GM18505 (cell line): ENCODE data around the gene CSPG5.

Source experiments
- ATAC-seq: cut with Tn5 transposase; IDR thresholded peaks from one replicate; pipeline ENCODE4 v1.9.1; 2021; ENCODE audit not compliant: unreplicated experiment
- POLR2A ChIP-seq: IDR thresholded peaks from 4 replicates; pipeline ENCODE4 v1.6.1; 2011; ENCODE audit warnings: borderline replicate concordance; ENCODE audit not compliant: insufficient read depth, insufficient read length; ENCODE audit errors: extremely low read depth

The CSPG5 gene

DNA sequence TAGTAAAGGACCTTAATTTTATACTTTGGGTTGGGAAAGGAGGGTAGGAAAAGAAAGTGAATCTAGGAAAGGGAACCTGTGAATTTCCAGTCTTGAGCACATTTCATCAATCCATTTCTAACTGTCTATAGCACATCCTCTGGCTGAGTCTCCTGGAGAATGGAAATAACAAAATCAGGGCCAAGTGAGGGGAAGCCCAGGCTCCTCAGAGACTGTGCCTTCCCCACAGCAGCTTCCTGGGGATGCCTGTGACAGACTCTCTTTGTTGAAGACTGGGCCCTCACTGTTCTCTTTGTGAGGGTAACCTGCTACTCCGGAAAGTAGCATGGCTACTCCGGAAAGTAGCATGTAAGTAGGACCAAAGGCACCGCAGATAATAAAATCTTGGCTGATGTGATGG lies 22.6 kb upstream of the CSPG5 start:
- no peak for TF ChIP-seq POLR2A
- ATAC-seq = no peak

DNA sequence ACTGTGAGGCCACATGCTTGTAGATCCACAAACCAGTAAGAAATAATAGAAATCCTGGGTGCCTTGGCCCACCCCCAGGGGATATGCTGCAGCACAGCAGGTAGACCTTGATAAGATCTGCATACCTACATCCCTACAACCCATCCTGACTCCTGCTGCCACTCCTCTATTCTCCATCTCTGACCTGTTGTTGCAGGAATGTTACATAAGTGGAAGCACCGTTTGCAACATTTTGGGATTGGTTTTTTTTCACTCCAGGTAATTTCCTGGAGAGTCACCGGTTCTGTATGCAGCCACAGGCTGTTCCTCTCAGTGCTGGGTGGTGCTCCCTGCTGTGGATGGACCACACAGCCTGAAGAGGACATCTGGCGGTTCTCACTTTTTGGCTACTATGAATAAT lies 16.1 kb upstream of the CSPG5 start:
- no peak for TF ChIP-seq POLR2A
- ATAC-seq = no peak

- no peak for TF ChIP-seq POLR2A
- ATAC-seq = no peak
These were observed 13.6 kb upstream of the CSPG5 start for GRCh38 chr3:47592066-47592795.

DNA sequence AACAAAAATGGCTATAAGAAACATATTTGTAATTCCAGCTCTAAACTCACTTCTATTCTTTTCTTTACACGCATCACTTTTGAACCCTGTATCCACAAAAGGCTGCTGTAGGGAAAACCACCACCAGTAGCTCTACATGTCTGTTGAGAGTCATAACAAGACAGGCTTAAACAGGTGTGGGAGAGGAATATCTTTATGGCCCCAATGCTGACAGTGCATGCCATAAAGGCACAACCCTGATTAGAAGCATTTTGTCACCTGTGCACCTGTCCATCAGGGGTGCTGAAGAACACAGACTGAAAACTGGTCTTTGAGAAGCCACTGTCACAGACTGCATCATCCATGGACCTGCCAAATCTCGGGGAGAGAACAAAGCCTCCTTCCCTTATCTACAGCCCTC lies 11.6 kb upstream of the CSPG5 start:
- ATAC-seq = no peak
- TF ChIP-seq POLR2A = no peak

DNA sequence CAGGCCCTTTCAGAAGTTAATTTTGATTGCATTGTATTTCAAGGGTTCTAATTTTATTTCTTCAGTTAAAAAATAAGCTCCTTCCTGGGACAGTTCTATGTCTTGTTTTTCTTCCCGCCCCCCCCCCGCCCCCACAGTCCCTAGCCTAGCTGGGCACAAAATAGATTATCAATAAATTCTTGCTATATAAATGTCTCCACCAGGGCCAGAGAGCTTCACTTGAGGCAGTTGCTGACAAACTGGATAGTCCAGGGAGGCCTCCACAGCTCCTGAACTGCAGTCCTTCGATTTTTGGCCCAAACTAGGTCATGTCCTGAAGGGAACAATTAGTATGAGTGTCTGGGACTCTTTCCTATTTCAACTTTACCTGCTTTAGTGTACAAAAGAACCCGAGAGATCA lies 9.9 kb upstream of the CSPG5 start:
- no peak for TF ChIP-seq POLR2A
- ATAC-seq = no peak

GRCh38 chr3:47588053-47588452 lies 9.4 kb upstream of the CSPG5 start:
- TF ChIP-seq POLR2A = no peak
- no peak for ATAC-seq

GRCh38 chr3:47586746-47587145 lies 8.1 kb upstream of the CSPG5 start:
- no peak for TF ChIP-seq POLR2A
- no peak for ATAC-seq

- ATAC-seq = no peak
These were observed 4.8 kb upstream of the CSPG5 start for GRCh38 chr3:47583320-47584075.

GRCh38 chr3:47581835-47582234 lies 3.2 kb upstream of the CSPG5 start:
- ATAC-seq = no peak
- no peak for TF ChIP-seq POLR2A

More at GRCh38 chr3:47583320-47584075, 4.8 kb upstream of the CSPG5 start:
- no peak for TF ChIP-seq POLR2A

DNA sequence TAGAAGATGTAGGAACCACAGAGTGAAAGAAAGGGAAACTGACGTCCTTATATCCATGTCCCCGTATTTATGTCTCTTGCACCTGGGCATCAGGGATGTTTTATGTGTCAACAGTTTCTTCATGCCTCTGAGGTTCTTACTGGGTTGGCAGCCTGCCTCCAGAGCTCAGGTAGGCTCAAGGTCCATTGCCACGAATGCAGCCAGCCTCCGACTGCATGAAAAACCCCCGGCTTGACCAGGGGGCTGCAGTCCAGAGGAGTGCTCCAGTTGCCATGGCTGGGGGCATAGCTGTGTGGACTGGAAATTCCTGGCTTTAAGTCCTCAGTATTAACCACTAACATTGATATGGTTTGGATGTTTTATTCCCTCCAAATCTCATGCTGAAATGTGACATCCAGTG lies 2.8 kb upstream of the CSPG5 start:
- ATAC-seq = no peak
- TF ChIP-seq POLR2A = no peak

GRCh38 chr3:47580481-47580880 lies 1.8 kb upstream of the CSPG5 start:
- no peak for ATAC-seq
- no peak for TF ChIP-seq POLR2A

GRCh38 chr3:47579875-47580274 lies 1.2 kb upstream of the CSPG5 start:
- TF ChIP-seq POLR2A = no peak
- no peak for ATAC-seq

GRCh38 chr3:47578119-47578632 lies 489 bp downstream of the CSPG5 start:
- ATAC-seq = no peak
- no peak for TF ChIP-seq POLR2A

DNA sequence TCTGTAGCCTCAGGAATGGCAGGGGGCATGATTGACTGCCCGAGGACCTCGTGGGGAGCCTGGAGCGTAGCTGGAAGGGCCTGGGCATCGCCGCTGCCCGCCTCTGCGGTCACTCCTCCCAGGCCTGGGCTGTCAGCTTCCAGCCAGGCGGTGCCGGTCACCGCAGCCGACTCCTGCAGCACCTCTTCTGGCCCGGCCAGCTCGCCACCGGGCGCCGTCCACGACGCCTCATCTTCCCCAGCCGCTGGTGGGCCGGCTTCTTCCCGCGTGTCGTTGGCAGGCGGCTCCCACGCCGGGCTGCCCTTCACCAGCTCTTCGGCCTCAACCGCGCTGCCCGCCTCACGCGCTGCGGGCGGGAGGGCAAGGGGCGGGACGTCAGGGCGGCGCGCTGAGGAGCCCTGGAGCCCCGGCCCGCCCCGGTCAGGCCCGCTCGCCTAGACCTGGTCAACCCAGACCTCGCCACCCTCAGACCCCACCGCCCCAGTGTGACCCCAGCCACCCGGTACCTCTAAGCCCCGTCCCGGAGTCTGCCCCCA lies 1.0 kb downstream of the CSPG5 start:
- no peak for TF ChIP-seq POLR2A
- ATAC-seq = no peak
